Bronchial epithelial cell (primary cell): ENCODE measurements around the gene FCRLA. TPM values are rescaled to one million over a fixed set of nuclear protein-coding genes. Genes with fewer than 3 reads are reported as not detected.
"Not testable (repeated sequence)": the region's sequence is repeated elsewhere in the genome, so short reads cannot be mapped to it uniquely, and the experiment has no call there.

Experiments used
- DNase-seq: peaks from one replicate; pipeline ENCODE4 v3.0.0-alpha.2; 2010; ENCODE audit warnings: low read depth
- FAIRE-seq: peaks from 2 replicates; lab custom pipeline; 2011; peaks lifted over from hg19 to GRCh38; lab: Jason Lieb, UNC
- H3K27me3 ChIP-seq: 2 replicates; pipeline ENCODE4 v1.5.1; 2011; ENCODE audit warnings: low read length; ENCODE audit not compliant: control insufficient read depth, insufficient read depth
- H3K36me3 ChIP-seq: 2 replicates; pipeline ENCODE4 v1.5.1; 2011; ENCODE audit warnings: low read length; ENCODE audit not compliant: control insufficient read depth, insufficient read depth
- H3K4me3 ChIP-seq: 2 replicates; pipeline ENCODE4 v1.5.1; 2011; ENCODE audit warnings: mild to moderate bottlenecking, low read depth, low read length, control low read depth
- total RNA-seq: library from RNA; depleted of rRNA; stranded (reverse); fragments of >200 nt; gene quantifications from 2 replicates; pipeline ENCODE4 v1.2.1, GENCODE V29; 2014
- TF ChIP-seq, protein P1 (sequence below): IDR thresholded peaks from 2 replicates; pipeline ENCODE4 v1.5.1; 2011; ENCODE audit warnings: mild to moderate bottlenecking, moderate library complexity, low read length, control low read depth, inconsistent platforms; ENCODE audit not compliant: insufficient read depth, severe bottlenecking

FCRLA gene
- total RNA-seq = under 0.01 and 0.26 TPM in 2 replicates

GRCh38 chr1:161706482-161707347, at the start of gene FCRLA:
Gene FCRLA (plus strand): TSS chr1:161707229. CDS start chr1:161707265, 36 bp downstream.
- TF ChIP-seq, protein P1, sequence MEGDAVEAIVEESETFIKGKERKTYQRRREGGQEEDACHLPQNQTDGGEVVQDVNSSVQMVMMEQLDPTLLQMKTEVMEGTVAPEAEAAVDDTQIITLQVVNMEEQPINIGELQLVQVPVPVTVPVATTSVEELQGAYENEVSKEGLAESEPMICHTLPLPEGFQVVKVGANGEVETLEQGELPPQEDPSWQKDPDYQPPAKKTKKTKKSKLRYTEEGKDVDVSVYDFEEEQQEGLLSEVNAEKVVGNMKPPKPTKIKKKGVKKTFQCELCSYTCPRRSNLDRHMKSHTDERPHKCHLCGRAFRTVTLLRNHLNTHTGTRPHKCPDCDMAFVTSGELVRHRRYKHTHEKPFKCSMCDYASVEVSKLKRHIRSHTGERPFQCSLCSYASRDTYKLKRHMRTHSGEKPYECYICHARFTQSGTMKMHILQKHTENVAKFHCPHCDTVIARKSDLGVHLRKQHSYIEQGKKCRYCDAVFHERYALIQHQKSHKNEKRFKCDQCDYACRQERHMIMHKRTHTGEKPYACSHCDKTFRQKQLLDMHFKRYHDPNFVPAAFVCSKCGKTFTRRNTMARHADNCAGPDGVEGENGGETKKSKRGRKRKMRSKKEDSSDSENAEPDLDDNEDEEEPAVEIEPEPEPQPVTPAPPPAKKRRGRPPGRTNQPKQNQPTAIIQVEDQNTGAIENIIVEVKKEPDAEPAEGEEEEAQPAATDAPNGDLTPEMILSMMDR = no peak
- H3K4me3 ChIP-seq = no peak within 1 kb of the TSS
- no peaks in the 10 kb centered on the region for H3K27me3 ChIP-seq
- no peaks in the 10 kb centered on the region for H3K36me3 ChIP-seq
- FAIRE-seq (peak; percentile 60), DNase-seq (peak; percentile 98)

- not testable (repeated sequence) for H3K27me3 ChIP-seq, H3K36me3 ChIP-seq, DNase-seq, FAIRE-seq, H3K4me3 ChIP-seq
Observed at GRCh38 chr1:161658524-161658923, 48.5 kb upstream of the FCRLA start.

DNA sequence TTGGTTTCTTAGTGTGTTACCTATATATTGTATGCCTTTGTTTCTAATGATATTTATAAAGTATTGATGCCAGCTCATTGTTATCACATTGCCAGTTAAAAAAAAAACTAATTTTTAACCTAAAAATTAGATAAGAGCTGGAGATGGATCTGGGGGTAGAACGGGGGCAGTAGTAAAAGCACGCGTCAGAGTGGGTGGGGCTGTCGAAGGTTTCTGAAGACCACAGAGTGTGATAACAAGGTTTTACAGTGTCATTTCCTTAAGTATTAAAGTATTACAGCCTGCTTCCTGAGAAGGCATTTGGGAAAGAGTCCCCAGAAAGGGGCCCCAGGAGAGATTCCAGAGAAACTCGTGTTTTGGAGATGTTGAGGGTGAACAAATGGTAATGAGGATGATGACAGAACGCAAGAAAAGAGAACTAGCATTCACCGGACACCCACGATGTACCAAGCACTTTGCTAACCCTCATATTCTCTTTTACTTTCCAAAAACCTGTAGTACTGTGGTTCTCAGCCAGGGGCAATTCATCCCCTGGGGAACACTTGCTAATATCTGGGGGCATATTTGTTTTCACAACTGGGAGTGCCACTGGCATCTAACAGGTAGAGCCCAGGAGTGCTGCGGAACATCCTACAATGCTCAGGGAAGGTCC, 45.2 kb upstream of the FCRLA start:
- H3K36me3 ChIP-seq, FAIRE-seq, H3K4me3 ChIP-seq, DNase-seq, H3K27me3 ChIP-seq: not testable (repeated sequence)

GRCh38 chr1:161662684-161663339, 44.2 kb upstream of the FCRLA start, which contains the start of gene FCGR2B:
Gene FCGR2B (plus strand): TSS chr1:161663143. CDS start chr1:161663242, 99 bp downstream.
- not testable (repeated sequence) for H3K4me3 ChIP-seq, H3K27me3 ChIP-seq, FAIRE-seq, H3K36me3 ChIP-seq, DNase-seq

DNA sequence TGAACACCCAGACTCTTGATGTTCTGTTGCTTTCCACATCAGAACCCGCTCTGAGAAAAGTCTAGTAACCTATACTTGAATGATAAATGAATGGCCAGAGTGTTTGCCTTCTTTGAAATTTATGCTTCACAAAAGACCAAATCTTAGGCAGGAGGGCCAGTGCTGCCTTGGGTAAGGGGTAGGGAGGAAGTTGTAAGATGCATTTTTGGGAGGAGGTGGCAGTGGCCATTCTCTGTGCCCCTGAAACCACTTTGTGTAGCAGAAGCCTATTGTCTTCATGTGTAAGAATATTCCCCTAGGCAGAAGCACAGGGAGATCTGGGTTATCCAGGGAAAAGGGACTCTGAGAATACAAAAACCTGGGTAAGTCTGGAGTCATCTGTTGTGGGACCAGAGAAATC, 43.5 kb upstream of the FCRLA start:
- H3K27me3 ChIP-seq, DNase-seq, H3K36me3 ChIP-seq, H3K4me3 ChIP-seq, FAIRE-seq: not testable (repeated sequence)

DNA sequence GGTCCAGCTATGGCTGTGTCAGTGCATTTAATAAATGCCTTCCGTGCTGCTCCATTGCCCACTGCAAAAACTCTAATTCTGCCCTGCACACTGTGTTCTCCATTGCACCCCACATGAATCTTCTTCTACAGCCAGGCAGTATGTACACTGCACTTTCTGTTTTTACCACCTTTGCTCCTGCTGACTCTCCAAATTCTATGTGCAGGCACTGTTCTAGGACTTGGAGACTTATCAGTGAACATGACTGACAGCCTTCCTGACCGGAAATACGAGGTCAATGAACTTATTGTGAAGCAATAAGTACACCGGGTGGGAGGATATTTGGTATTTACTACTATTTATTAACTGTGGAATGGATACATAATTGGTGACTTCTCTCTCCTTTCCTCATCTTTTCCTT, 42.3 kb upstream of the FCRLA start:
- H3K36me3 ChIP-seq, H3K27me3 ChIP-seq, H3K4me3 ChIP-seq, DNase-seq, FAIRE-seq: not testable (repeated sequence)

GRCh38 chr1:161671045-161672020, 35.7 kb upstream of the FCRLA start:
- not testable (repeated sequence) for H3K4me3 ChIP-seq, H3K36me3 ChIP-seq, FAIRE-seq, H3K27me3 ChIP-seq, DNase-seq

GRCh38 chr1:161673437-161673836, 33.6 kb upstream of the FCRLA start:
- not testable (repeated sequence) for FAIRE-seq, H3K4me3 ChIP-seq, H3K36me3 ChIP-seq, DNase-seq, H3K27me3 ChIP-seq

DNA sequence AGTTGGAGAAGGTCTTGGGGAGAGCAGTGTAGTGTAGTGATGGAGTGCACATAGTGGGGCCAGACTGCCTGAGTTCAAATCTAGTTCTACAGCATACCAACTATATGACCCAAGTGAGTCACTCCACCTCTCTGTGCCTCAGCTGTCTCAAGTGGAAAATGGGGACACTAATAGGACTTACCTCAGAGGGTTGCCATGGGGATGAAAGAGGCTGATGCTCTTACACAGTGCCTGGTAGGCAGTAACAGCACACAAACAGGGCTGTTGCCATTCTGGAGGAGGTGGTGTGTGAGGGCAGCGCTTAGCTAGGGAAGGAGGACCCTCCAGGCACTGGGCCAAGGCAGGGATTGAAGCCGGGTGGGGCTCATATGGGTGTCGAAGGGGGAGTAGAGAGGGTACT, 32.6 kb upstream of the FCRLA start:
- not testable (repeated sequence) for H3K4me3 ChIP-seq, H3K27me3 ChIP-seq, H3K36me3 ChIP-seq, DNase-seq, FAIRE-seq

GRCh38 chr1:161674908-161675307, 32.1 kb upstream of the FCRLA start:
- not testable (repeated sequence) for FAIRE-seq, DNase-seq, H3K27me3 ChIP-seq, H3K36me3 ChIP-seq, H3K4me3 ChIP-seq
